Measurements from ENCODE around the gene CIAO2A. TPM values are rescaled to one million over a fixed set of nuclear protein-coding genes. Genes with fewer than 3 reads are reported as not detected.

The CIAO2A gene
- total RNA-seq, 1 donor from 2014 or later: 53.4 TPM

GRCh38 chr15:64026591-64026990 lies 67.0 kb downstream of the CIAO2A start:
- Histone ChIP-seq H3K4me2 (ENCODE audit: low read length) (no peak overlapping the region), H4K20me1 (ENCODE audit: insufficient read depth, low read length) (no peaks in the 10 kb centered on the region), H2AFZ (ENCODE audit: low read depth, low read length) (no peak overlapping the region), H3K36me3 (ENCODE audit: insufficient read depth, low read length) (no peaks in the 10 kb centered on the region), H3K4me1 (ENCODE audit: insufficient read depth, low read length) (no peaks in the 10 kb centered on the region), H3K79me2 (ENCODE audit: insufficient read depth, low read length) (no peaks in the 10 kb centered on the region), H3K27me3 (ENCODE audit: insufficient read depth, low read length) (no peaks in the 10 kb centered on the region), H3K4me3 (ENCODE audit: insufficient read depth, low read depth, low read length) (no peak overlapping the region), H3K9ac (ENCODE audit: low read length) (no peak overlapping the region), H3K9me3 (ENCODE audit: insufficient read depth, low read depth, low read length) (no peaks in the 10 kb centered on the region), H3K27ac (ENCODE audit: low read depth, low read length) (no peak overlapping the region)
- Mint-ChIP-seq H3K27me3 (ENCODE audit: low read depth, unreplicated experiment) (peaks cover 24% of the 10 kb centered on the region), H3K27ac (ENCODE audit: unreplicated experiment) (no peak overlapping the region), H3K4me1 (ENCODE audit: low read depth, unreplicated experiment) (no peaks in the 10 kb centered on the region), H3K36me3 (ENCODE audit: low read depth, unreplicated experiment) (no peaks in the 10 kb centered on the region), H3K9me3 (ENCODE audit: unreplicated experiment) (no peaks in the 10 kb centered on the region), H3K4me3 (ENCODE audit: unreplicated experiment) (no peak overlapping the region)
- DNase-seq (ENCODE audit: low read depth) (no peak), FAIRE-seq (no peak)
- no peak for TF ChIP-seq CTCF (IDR thresholded peaks at IDR 0.05; ENCODE audit: insufficient read depth, low read depth, low read length)
- TF ChIP-seq EZH2 (IDR thresholded peaks at IDR 0.05; ENCODE audit: insufficient read depth, low read length): no peak

GRCh38 chr15:64024172-64025050 lies 69.2 kb downstream of the CIAO2A start:
- no peaks in the 10 kb centered on the region for H3K79me2 ChIP-seq (ENCODE audit: insufficient read depth, low read length)
- no peak overlapping the region for H2AFZ ChIP-seq (ENCODE audit: low read depth, low read length)
- Mint-ChIP-seq H3K4me1 (ENCODE audit: low read depth, unreplicated experiment) (no peaks in the 10 kb centered on the region), H3K36me3 (ENCODE audit: low read depth, unreplicated experiment) (no peaks in the 10 kb centered on the region), H3K27me3 (ENCODE audit: low read depth, unreplicated experiment) (peaks cover 30% of the 10 kb centered on the region), H3K27ac (ENCODE audit: unreplicated experiment) (no peak overlapping the region), H3K4me3 (ENCODE audit: unreplicated experiment) (no peak overlapping the region), H3K9me3 (ENCODE audit: unreplicated experiment) (no peaks in the 10 kb centered on the region)
- no peaks in the 10 kb centered on the region for H4K20me1 ChIP-seq (ENCODE audit: insufficient read depth, low read length)
- H3K4me2 ChIP-seq (ENCODE audit: low read length): no peak overlapping the region
- H3K9ac ChIP-seq (ENCODE audit: low read length): no peak overlapping the region
- no peaks in the 10 kb centered on the region for H3K4me1 ChIP-seq (ENCODE audit: insufficient read depth, low read length)
- TF ChIP-seq EZH2 (IDR thresholded peaks at IDR 0.05; ENCODE audit: insufficient read depth, low read length) (no peak), CTCF (IDR thresholded peaks at IDR 0.05; ENCODE audit: insufficient read depth, low read depth, low read length) (no peak)
- H3K4me3 ChIP-seq (ENCODE audit: insufficient read depth, low read depth, low read length): no peak overlapping the region
- peaks cover 6% of the 10 kb centered on the region for H3K9me3 ChIP-seq (ENCODE audit: insufficient read depth, low read depth, low read length)
- no peak for DNase-seq (ENCODE audit: low read depth)
- FAIRE-seq: no peak
- no peaks in the 10 kb centered on the region for H3K27me3 ChIP-seq (ENCODE audit: insufficient read depth, low read length)
- H3K36me3 ChIP-seq (ENCODE audit: insufficient read depth, low read length): no peaks in the 10 kb centered on the region
- H3K27ac ChIP-seq (ENCODE audit: low read depth, low read length): no peak overlapping the region

- no peak for FAIRE-seq
Measured at GRCh38 chr15:64023220-64023619, 70.4 kb downstream of the CIAO2A start.

More at GRCh38 chr15:64023220-64023619, 70.4 kb downstream of the CIAO2A start:
- no peak overlapping the region for H3K9ac ChIP-seq (ENCODE audit: low read length)
- no peak for DNase-seq (ENCODE audit: low read depth)
- H3K36me3 ChIP-seq (ENCODE audit: insufficient read depth, low read length): no peaks in the 10 kb centered on the region
- H3K4me2 ChIP-seq (ENCODE audit: low read length): no peak overlapping the region
- Mint-ChIP-seq H3K4me3 (ENCODE audit: unreplicated experiment) (no peak overlapping the region), H3K4me1 (ENCODE audit: low read depth, unreplicated experiment) (no peaks in the 10 kb centered on the region), H3K27me3 (ENCODE audit: low read depth, unreplicated experiment) (peaks cover 30% of the 10 kb centered on the region), H3K9me3 (ENCODE audit: unreplicated experiment) (no peaks in the 10 kb centered on the region), H3K36me3 (ENCODE audit: low read depth, unreplicated experiment) (no peaks in the 10 kb centered on the region), H3K27ac (ENCODE audit: unreplicated experiment) (no peak overlapping the region)
- TF ChIP-seq CTCF (IDR thresholded peaks at IDR 0.05; ENCODE audit: insufficient read depth, low read depth, low read length): no peak
- no peak for TF ChIP-seq EZH2 (IDR thresholded peaks at IDR 0.05; ENCODE audit: insufficient read depth, low read length)
- no peak overlapping the region for H3K27ac ChIP-seq (ENCODE audit: low read depth, low read length)
- no peak overlapping the region for H2AFZ ChIP-seq (ENCODE audit: low read depth, low read length)
- no peaks in the 10 kb centered on the region for H3K27me3 ChIP-seq (ENCODE audit: insufficient read depth, low read length)
- no peaks in the 10 kb centered on the region for H3K79me2 ChIP-seq (ENCODE audit: insufficient read depth, low read length)
- H4K20me1 ChIP-seq (ENCODE audit: insufficient read depth, low read length): no peaks in the 10 kb centered on the region
- peaks cover 6% of the 10 kb centered on the region for H3K9me3 ChIP-seq (ENCODE audit: insufficient read depth, low read depth, low read length)
- H3K4me3 ChIP-seq (ENCODE audit: insufficient read depth, low read depth, low read length): no peak overlapping the region
- H3K4me1 ChIP-seq (ENCODE audit: insufficient read depth, low read length): no peaks in the 10 kb centered on the region
